SHP77 treated with DMSO at 0.1 percent for 48 hours (cell line): Measurements from ENCODE around the gene SSTR1.

Experiments used
- DNase-seq: peaks from one replicate; lab custom pipeline; 2025; lab: John Stamatoyannopoulos, UW

Gene SSTR1

DNA sequence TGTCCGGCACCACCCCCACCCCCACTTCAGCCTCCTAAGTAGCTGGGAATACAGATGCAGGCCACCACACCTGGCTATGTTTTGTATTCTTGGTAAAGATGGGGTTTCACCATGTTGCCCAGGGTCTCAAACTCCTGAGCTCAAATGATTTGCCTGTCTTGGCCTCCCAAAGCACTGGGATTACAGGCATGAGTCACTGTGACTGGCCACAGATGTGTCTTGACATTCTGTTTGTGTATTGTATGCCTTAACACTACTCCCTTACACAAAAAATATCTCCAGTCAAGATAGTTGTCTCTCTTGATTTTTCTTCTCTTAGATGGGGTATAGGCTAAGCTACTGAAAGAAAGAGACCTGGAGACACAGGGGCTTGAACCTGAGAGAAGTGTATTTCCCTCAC, 30.6 kb downstream of the SSTR1 start:
- DNase-seq = no peak

- no peak for DNase-seq
Observed at GRCh38 chr14:38238878-38239277, 31.2 kb downstream of the SSTR1 start.

DNA sequence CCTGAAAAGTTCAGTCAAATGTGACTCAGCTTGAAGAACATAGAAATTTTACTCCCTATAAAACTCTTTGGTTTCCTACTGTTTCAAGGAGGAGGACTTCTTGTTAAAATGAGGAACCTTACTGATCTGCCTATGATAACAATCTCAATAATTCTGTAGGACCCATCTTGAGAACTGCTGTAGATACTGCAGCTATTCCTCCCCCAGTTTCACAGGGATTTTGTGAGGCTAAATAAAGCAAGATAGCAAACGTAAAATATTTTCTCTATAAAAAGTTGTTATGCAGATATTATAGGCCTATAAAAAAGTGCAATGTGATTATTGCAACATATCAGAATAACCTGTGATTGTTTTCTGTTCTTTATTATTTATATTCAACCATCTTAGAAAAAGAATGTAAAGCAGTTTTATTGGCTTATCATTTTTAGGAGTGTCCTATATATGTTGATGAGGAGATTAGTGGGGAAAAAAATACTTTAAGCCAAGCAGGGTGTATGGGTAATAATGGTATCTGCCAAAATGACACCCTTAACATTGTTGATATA, 36.1 kb downstream of the SSTR1 start:
- DNase-seq = no peak

GRCh38 chr14:38248321-38249028, 40.8 kb downstream of the SSTR1 start:
- DNase-seq = no peak

- no peak for DNase-seq
Observed at GRCh38 chr14:38250331-38250730, 42.6 kb downstream of the SSTR1 start.

GRCh38 chr14:38252066-38252710, 44.5 kb downstream of the SSTR1 start:
- no peak for DNase-seq

GRCh38 chr14:38253676-38254075, 46.0 kb downstream of the SSTR1 start:
- DNase-seq = no peak

- no peak for DNase-seq
Observed at GRCh38 chr14:38254571-38255407, 47.1 kb downstream of the SSTR1 start.

GRCh38 chr14:38255408-38255672, 47.6 kb downstream of the SSTR1 start:
- DNase-seq = no peak

- DNase-seq = no peak
Observed at GRCh38 chr14:38255673-38256532, 48.2 kb downstream of the SSTR1 start, which contains the start of gene CLEC14A. Gene CLEC14A (minus strand): TSS chr14:38256093. CDS start chr14:38256022, 71 bp downstream.

- DNase-seq = no peak
Observed at GRCh38 chr14:38256533-38256840, 48.8 kb downstream of the SSTR1 start.

DNA sequence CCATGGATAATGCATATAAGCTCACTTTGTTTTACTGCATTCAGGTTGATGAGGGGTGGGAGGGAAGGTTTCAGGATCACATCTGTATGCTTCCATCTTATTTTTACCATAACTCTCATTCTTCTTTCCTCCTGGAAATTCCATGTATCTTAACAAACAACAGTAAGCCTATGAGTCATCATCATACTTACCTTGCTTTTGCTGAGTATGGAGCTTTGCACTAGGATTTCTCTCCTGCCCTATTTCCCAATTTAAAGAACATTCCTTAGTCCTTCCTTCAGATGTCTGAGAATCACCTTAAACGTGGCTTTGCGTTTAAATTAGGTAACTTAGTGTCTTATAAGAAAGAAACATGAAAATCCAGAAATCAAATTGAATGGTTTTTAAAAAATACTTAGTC, 49.8 kb downstream of the SSTR1 start:
- DNase-seq = no peak

DNA sequence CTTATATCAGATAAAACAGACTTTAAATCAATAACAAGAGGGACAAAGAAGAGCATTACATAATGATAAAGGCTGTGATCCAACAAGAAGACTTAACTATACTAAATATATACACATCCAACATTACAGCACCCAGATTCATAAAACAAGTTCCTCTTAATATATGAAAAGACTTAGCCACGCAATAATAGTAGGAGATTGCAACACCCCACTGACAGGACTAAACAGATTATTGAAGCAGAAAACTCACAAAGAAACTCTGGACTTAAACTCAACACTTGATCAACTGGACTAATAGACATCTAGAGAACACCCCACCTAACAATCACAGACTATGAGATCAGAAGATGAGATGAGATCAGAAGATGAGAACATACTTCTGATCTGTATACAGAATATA, 53.9 kb downstream of the SSTR1 start:
- no peak for DNase-seq
